GM12878 (cell line): ENCODE data around the gene CGN. TPM values are rescaled to one million over a fixed set of nuclear protein-coding genes. Genes with fewer than 3 reads are reported as not detected.

Experiments
- ATAC-seq: fragments of 200-7000 bp; cut with Tn5 transposase; 3 replicates; pipeline ENCODE4 v1.9.1; 2020; ENCODE audit warnings: mild to moderate bottlenecking, moderate library complexity
- BruUV-seq: library from RNA; stranded (reverse); fragments of 400-500 nt; replicated peaks from 2 replicates; lab custom pipeline; 2021; lab: Mats Ljungman, UMichigan
- CTCF ChIA-PET: fragments of 300-600 bp; sonication (Branson Sonifier 250); formaldehyde crosslinking; extraction: SDS; loops from one replicate; lab custom pipeline; 2021; ENCODE audit warnings: inconsistent platforms; lab: Yijun Ruan, JAX
- POLR2A ChIA-PET: fragments of 350-600 bp; formaldehyde crosslinking; extraction: SDS; loops from one replicate; lab custom pipeline; 2021; ENCODE audit warnings: inconsistent platforms; lab: Charles Lee
- RAD21 ChIA-PET: fragments of 300-600 bp; sonication (Branson Sonifier 250); formaldehyde crosslinking; loops from one replicate; lab custom pipeline; 2023; ENCODE audit warnings: antibody characterized with exemption; ENCODE audit not compliant: unreplicated experiment; lab: Charles Lee
- SMC1A ChIA-PET: fragments of 300-600 bp; sonication (Branson Sonifier 250); formaldehyde crosslinking; loops from one replicate; lab custom pipeline; 2023; ENCODE audit not compliant: unreplicated experiment, uncharacterized antibody; lab: Charles Lee
- DNase-seq: peaks from one replicate; pipeline ENCODE4 v3.0.0-alpha.2; 2011; ENCODE audit warnings: low read depth, low spot score
- FAIRE-seq: peaks from 3 replicates; lab custom pipeline; 2011; peaks lifted over from hg19 to GRCh38; lab: Jason Lieb, UNC
- H2AFZ ChIP-seq: 2 replicates; pipeline ENCODE4 v1.6.0; 2011; ENCODE audit warnings: low read depth, low read length, control low read depth; ENCODE audit not compliant: control insufficient read depth
- H3K27ac ChIP-seq: 2 replicates; pipeline ENCODE4 v1.5.1; 2011; ENCODE audit warnings: control low read depth; ENCODE audit not compliant: control insufficient read depth, insufficient read depth
- H3K27me3 ChIP-seq, 2 experiments: replicated peaks in 1 of 2; 2 replicates each; pipeline versions ENCODE4 v1.6.0 to v1.6.1; 2011; ENCODE audit warnings: low read length in 1 of 2; ENCODE audit not compliant: control insufficient read depth in 2 of 2, insufficient read depth in 2 of 2
- H3K36me3 ChIP-seq, 2 experiments: 2 replicates each; pipeline ENCODE4 v1.5.1; 2011; ENCODE audit warnings: low read length in 1 of 2; ENCODE audit not compliant: control insufficient read depth in 2 of 2, insufficient read depth in 2 of 2
- H3K4me1 ChIP-seq: 2 replicates; pipeline ENCODE4 v1.6.1; 2011; ENCODE audit warnings: mild to moderate bottlenecking, low read length, moderate library complexity, mixed read lengths; ENCODE audit not compliant: control insufficient read depth, insufficient read depth
- H3K4me2 ChIP-seq: 2 replicates; pipeline ENCODE4 v1.6.0; 2011; ENCODE audit warnings: control low read depth; ENCODE audit not compliant: control insufficient read depth, insufficient read depth
- H3K4me3 ChIP-seq: fragments of 200-600 bp; sonication (generic); 2 replicates; pipeline ENCODE4 v1.5.1; 2016
- H3K79me2 ChIP-seq: 2 replicates; pipeline ENCODE4 v1.6.0; 2011; ENCODE audit warnings: low read length; ENCODE audit not compliant: control insufficient read depth, insufficient read depth
- H3K9ac ChIP-seq: 2 replicates; pipeline ENCODE4 v1.8.0; 2011; ENCODE audit warnings: low read length, control low read depth, mixed read lengths; ENCODE audit not compliant: control insufficient read depth, insufficient read depth
- H3K9me3 ChIP-seq: replicated peaks from 3 replicates; pipeline ENCODE4 v1.5.1; 2011; ENCODE audit warnings: mild to moderate bottlenecking, low read length; ENCODE audit not compliant: control insufficient read depth, insufficient read depth
- H4K20me1 ChIP-seq: 2 replicates; pipeline ENCODE4 v1.6.0; 2011; ENCODE audit not compliant: control insufficient read depth, insufficient read depth
- ATF3 ChIP-seq: IDR thresholded peaks from 2 replicates; pipeline ENCODE4 v1.6.1; 2011; ENCODE audit warnings: low read depth, mild to moderate bottlenecking, low read length, moderate library complexity, borderline replicate concordance; ENCODE audit errors: extremely low read depth
- CREB1 ChIP-seq: IDR thresholded peaks from 2 replicates; pipeline ENCODE4 v1.6.1; 2012; ENCODE audit warnings: low read depth, mild to moderate bottlenecking, inconsistent platforms
- CUX1 ChIP-seq: IDR thresholded peaks from 2 replicates; pipeline ENCODE4 v1.6.1; 2012; ENCODE audit warnings: improper control_type of control experiment, low read depth, low read length; ENCODE audit not compliant: insufficient replicate concordance
- E2F4 ChIP-seq: IDR thresholded peaks from 2 replicates; pipeline ENCODE4 v1.6.1; 2012; ENCODE audit warnings: low read depth, low read length, improper control_type of control experiment
- ETV6 ChIP-seq, 2 experiments: fragments of 450-650 bp in 1 of 2; IDR thresholded peaks in 1 of 2; conservative IDR thresholded peaks in 1 of 2; 2 replicates each; pipeline ENCODE4 v1.6.1; 2014; ENCODE audit warnings: antibody characterized with exemption in 1 of 2, borderline replicate concordance in 1 of 2, low read depth in 1 of 2, mild to moderate bottlenecking in 1 of 2, moderate library complexity in 1 of 2
- HCFC1 ChIP-seq: fragments of 150-350 bp; IDR thresholded peaks from 2 replicates; pipeline ENCODE4 v1.6.1; 2014; ENCODE audit warnings: low read length
- MTA3 ChIP-seq: IDR thresholded peaks from 2 replicates; pipeline ENCODE4 v1.6.1; 2012; ENCODE audit warnings: low read length, inconsistent platforms, borderline replicate concordance
- NFYB ChIP-seq: IDR thresholded peaks from 2 replicates; pipeline ENCODE4 v1.6.1; 2011; ENCODE audit warnings: low read depth, mild to moderate bottlenecking, low read length, improper control_type of control experiment, moderate library complexity; ENCODE audit not compliant: insufficient read depth
- NR2F1 ChIP-seq: fragments of 450-650 bp; conservative IDR thresholded peaks from 2 replicates; pipeline ENCODE4 v1.6.1; 2017; ENCODE audit warnings: mild to moderate bottlenecking
- POLR2A ChIP-seq: IDR thresholded peaks from 2 replicates; pipeline ENCODE4 v1.6.1; 2011; ENCODE audit warnings: low read depth, mild to moderate bottlenecking, low read length
- PRDM15 ChIP-seq: fragments of 450-650 bp; formaldehyde crosslinking; IDR thresholded peaks from 2 replicates; pipeline ENCODE4 v1.4.0; 2020; ENCODE audit warnings: mild to moderate bottlenecking, moderate library complexity
- RAD51 ChIP-seq: fragments of 450-650 bp; IDR thresholded peaks from 2 replicates; pipeline ENCODE4 v1.6.1; 2016; ENCODE audit warnings: moderate library complexity, mild to moderate bottlenecking, inconsistent platforms
- RCOR1 ChIP-seq: conservative IDR thresholded peaks from 2 replicates; pipeline ENCODE4 v1.6.1; 2012; ENCODE audit warnings: low read depth, low read length, improper control_type of control experiment
- SREBF2 ChIP-seq: IDR thresholded peaks from 2 replicates; pipeline ENCODE4 v1.6.1; 2012; ENCODE audit warnings: mild to moderate bottlenecking, low read length
- TCF7 ChIP-seq: IDR thresholded peaks from 2 replicates; pipeline ENCODE4 v1.6.1; 2014; ENCODE audit warnings: antibody characterized with exemption, borderline replicate concordance
- ZSCAN29 ChIP-seq: fragments of 450-650 bp; IDR thresholded peaks from 2 replicates; pipeline ENCODE4 v1.6.1; 2017; ENCODE audit warnings: mild to moderate bottlenecking, moderate library complexity
- WGBS: methylation state at CpG from one replicate; pipeline ENCODE4 v1.1.6; 2016; ENCODE audit warnings: low lambda C conversion rate; ENCODE audit not compliant: insufficient replicate concordance, insufficient coverage; ENCODE audit errors: missing lambda C conversion rate; 5-methylcytosine and 5-hydroxymethylcytosine counted together
- in situ Hi-C: fragments of 300-500 bp; cut with MboI; formaldehyde crosslinking; loops from 9 replicates; pipeline ENCODE4 v1.14.3; 2018; ENCODE audit warnings: mixed read lengths
- intact Hi-C: fragments of 100-400 bp; cut with micrococcal nuclease; formaldehyde crosslinking; loops from one replicate; pipeline ENCODE4 v1.14.2; 2022; ENCODE audit not compliant: unreplicated experiment
- polyA plus RNA-seq, 11 experiments: library from polyadenylated mRNA; depleted of rRNA in 4 of 11; unstranded in 6 of 11; stranded (reverse) in 5 of 11; fragments of >200 nt; fragmentation: Nextera tagmentation in 4 of 11; fragmentation: Illumina TruSeq in 1 of 11; extraction: Ambion mirVana in 4 of 11; extraction: Trizol in 1 of 11; gene quantifications; 1 replicate in 1 of 11; 2 replicates in 10 of 11; pipeline versions ENCODE4 v1.2.1 to v1.2.3, GENCODE V29; 2011 to 2016; ENCODE audit warnings: inconsistent platforms in 2 of 11, missing spikeins in 2 of 11, low read depth in 1 of 11
- total RNA-seq, 4 experiments: library from RNA; depleted of rRNA in 3 of 4; stranded (reverse); fragments of >200 nt in 3 of 4; fragmentation: Illumina TruSeq in 1 of 4; extraction: Trizol in 1 of 4; gene quantifications; 2 replicates each; pipeline versions ENCODE4 v1.2.1 to v1.2.3, GENCODE V29; 2013 to 2021

CGN gene
- total and polyA plus RNA-seq, 10 of the 15 experiments (the other 5 are each of a cell fraction or from before 2014, with no cell fraction given): 0.11 to 6.5 (median 3.4) TPM

- H3K79me2 ChIP-seq: no peaks in the 10 kb centered on the region
- H3K4me1 ChIP-seq: no peaks in the 10 kb centered on the region
- in situ Hi-C loops: no loop called here
- H3K9ac ChIP-seq: no peak overlapping the region
- CTCF ChIA-PET: interaction anchor here (1.3 to 1.6 kb wide), 2 partner anchors 11 to 55 kb away, joined by 3 to 4 read pairs; no protein-coding TSS in a partner anchor
- FAIRE-seq (no peak), ATAC-seq (no peak), DNase-seq (no peak)
- no peaks in the 10 kb centered on the region for H4K20me1 ChIP-seq
- H3K4me3 ChIP-seq: no peak overlapping the region
- intact Hi-C loops: no loop called here
- SMC1A ChIA-PET: no interaction called here
- POLR2A ChIA-PET: no interaction called here
- BruUV-seq: no TSS peak
- no peaks in the 10 kb centered on the region; a peak in 1 of 4 replicates for H3K27me3 ChIP-seq
- H3K4me2 ChIP-seq: no peak overlapping the region
- RAD21 ChIA-PET: no interaction called here
- 55% methylated on average over 1 of the region's 1 CpG for WGBS
- H3K36me3 ChIP-seq: no peaks in the 10 kb centered on the region
- no peak overlapping the region for H2AFZ ChIP-seq
- H3K9me3 ChIP-seq: no peaks in the 10 kb centered on the region
- no peak overlapping the region for H3K27ac ChIP-seq
- TF ChIP-seq TCF7 (no peak), POLR2A (no peak), NFYB (no peak), HCFC1 (no peak), ETV6 (conservative IDR thresholded peaks at IDR 0.05 in 1 of 2, IDR thresholded peaks at IDR 0.05 in 1 of 2; ENCODE audit: borderline replicate concordance in 1 of 2, low read depth in 1 of 2) (no peak), MTA3 (no peak), E2F4 (no peak), RCOR1 (no peak), ZSCAN29 (no peak), NR2F1 (no peak), RAD51 (no peak), SREBF2 (no peak), CUX1 (no peak), ATF3 (no peak), CREB1 (no peak), PRDM15 (no peak)
Observed at GRCh38 chr1:151499930-151500329, 11.3 kb upstream of the CGN start.
